Hematopoietic multipotent progenitor cell (in vitro differentiated cells): ENCODE results near the gene CA7. TPM values are rescaled to one million over a fixed set of nuclear protein-coding genes. Genes with fewer than 3 reads are reported as not detected.
"Not testable (repeated sequence)": the region's sequence is repeated elsewhere in the genome, so short reads cannot be mapped to it uniquely, and the experiment has no call there.

Experiments used
- DNase-seq, 3 donors: peaks; one replicate each; pipeline ENCODE4 v3.0.0-alpha.2; 2011 to 2015; ENCODE audit warnings: low read depth in 2 of 3, low spot score in 2 of 3
- total RNA-seq: library from RNA; depleted of rRNA; stranded (reverse); fragments of >200 nt; gene quantifications from one replicate; pipeline ENCODE4 v1.2.3, GENCODE V29; 2012

Gene CA7
- total RNA-seq, 1 donor, result under 0.01 TPM

DNA sequence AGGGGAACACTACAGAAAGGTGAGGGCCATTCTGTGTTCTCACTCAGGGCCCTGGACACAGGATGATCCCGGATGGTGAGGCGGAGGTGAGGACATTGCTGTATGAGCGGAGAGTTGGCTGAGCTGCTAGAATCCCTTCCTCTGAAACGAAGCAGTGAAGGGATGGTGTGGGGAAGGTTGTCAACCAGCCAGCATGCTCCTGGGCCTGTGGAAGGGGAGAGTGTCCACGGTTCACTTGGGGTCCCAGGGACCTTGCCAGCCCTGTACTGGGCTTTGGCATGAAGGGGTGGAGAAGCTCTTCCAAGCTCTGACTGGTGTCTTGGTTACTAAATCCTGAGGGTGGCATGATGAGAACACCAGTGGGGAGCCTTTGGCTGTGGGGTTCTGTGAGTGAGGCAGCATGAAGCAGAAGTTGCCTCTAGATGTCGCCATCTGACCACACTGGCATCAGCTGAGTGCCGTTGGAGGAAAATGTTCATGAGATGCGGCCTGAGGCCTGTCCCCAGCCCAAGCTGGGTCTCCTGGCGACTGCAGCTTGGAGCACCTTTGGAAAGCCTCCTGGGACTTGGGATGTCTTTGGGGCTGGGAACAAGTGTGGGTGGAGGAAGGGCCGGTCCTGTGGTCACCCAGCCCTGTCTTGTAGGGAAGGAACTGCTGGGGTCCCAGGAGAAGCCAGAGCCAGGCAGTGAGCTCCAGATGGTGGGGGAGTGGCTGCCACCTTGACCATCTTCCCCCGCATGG is 50.9 kb downstream of the CA7 start:
- DNase-seq, result peak in 2 of 3 donors; percentile 72 to 85

DNA sequence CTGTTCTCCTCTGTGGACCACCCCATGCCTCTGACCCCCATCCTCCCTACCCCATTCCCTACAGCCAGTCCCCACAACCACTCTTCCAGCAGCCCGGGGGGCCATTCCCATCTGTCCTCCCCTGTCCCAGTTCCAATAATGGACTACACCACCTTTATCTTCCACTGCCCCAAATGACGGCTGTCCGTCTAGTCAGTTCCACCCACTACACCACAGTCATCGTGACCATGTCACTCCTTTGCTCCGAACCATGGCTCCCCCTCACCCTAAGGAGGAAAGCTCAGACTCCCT is 51.4 kb downstream of the CA7 start:
- DNase-seq, result no peak

DNA sequence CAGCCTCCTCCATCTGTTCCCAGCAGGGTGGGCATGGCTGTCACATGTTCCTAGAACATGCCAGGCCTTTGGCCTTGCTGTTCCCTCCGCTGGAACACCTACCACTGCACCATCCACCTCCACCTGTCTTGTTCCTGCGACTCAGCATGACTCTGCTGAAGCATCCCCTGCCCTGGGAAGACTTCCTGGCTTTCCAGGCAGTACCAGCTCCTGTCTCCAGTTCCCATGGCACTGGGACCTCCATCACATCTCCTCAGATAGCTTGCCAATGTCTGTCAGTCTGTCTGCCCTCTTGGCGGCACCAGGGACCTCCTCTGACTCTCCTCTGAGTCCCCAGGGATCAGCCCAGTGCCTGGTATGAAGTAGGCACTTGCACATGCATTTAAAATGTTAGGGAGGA is 51.8 kb downstream of the CA7 start:
- no peak for DNase-seq

DNA sequence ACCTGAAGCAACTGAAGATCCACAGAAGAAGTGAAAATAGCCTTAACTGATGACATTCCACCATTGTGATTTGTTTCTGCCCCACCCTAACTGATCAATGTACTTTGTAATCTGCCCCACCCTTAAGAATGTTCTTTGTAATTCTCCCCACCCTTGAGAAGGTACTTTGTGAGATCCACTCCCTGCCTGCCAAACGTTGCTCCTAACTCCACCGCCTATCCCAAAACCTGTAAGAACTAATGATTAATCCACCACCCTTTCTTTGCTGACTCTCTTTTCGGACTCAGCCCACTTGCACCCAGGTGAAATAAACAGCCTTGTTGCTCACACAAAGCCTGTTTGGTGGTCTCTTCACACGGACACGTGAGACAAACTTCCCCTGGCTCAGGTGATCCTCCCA is 52.5 kb downstream of the CA7 start:
- DNase-seq, result not testable (repeated sequence)

DNA sequence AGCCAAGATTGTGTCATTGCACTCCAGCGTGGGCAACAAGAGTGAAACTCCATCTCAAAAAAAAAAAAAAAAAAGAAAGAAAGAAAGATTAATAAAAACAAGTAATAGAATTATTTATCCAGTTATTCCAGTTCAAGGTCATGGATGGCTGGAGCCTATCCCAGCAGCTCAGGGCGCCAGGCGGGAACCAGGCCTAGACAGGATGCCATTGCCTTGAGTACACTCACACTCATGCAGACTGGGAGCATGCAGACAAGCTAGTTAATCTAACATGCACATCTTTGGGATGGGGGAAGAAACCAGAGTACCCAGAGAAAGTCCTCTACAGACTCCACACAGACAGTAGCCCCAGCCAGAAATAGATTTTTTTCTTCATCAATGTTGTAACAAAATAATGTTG is 54.0 kb downstream of the CA7 start:
- no peak for DNase-seq

DNA sequence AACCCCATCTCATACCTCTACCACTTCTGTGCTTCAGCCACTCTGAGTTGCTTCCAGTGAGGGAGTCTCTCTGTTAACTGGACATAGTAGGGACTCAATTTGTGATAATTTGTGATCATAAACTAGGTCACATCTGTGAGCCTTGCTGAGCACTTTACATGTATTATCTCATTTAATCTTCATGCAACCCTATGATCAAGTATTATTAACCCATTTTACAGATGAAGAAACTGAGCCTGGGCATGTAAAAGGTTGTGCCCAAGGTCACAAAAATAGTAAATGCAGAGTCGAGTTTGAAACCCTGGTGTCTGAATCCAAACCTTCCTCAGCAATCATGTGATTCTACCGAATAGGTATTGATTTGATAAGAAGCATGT is 54.7 kb downstream of the CA7 start:
- no peak for DNase-seq

DNA sequence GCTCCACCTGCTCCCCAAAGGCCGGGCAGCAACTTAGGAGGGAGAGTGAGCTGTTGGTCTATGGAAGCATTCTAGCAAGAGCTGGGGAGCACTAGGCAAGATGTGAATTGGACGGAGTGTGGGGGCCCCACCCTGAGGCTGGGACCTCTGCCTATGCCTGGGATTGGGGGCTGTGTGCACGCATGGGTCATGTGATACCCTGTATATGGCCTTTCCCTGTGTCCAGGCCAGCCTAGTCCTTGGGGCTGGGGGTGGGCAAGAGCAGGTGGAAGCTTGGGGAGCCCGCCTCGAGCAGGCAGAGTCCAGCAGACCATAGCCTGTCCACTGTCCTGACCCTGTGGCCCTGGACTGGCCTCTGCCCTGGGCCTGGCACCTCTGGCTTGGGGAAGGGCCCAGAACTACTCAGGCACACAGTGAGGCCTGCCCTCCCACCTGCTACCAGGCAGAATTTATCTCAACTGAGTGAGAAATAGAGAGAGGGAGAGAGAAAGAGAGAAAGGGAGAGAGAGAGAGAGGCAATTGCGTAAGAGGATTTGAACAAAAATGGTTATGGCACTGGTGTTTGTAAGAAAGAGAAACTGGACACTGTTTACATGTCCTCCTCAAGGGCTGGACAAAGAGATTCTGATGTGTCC is 55.2 kb downstream of the CA7 start:
- no peak for DNase-seq

DNA sequence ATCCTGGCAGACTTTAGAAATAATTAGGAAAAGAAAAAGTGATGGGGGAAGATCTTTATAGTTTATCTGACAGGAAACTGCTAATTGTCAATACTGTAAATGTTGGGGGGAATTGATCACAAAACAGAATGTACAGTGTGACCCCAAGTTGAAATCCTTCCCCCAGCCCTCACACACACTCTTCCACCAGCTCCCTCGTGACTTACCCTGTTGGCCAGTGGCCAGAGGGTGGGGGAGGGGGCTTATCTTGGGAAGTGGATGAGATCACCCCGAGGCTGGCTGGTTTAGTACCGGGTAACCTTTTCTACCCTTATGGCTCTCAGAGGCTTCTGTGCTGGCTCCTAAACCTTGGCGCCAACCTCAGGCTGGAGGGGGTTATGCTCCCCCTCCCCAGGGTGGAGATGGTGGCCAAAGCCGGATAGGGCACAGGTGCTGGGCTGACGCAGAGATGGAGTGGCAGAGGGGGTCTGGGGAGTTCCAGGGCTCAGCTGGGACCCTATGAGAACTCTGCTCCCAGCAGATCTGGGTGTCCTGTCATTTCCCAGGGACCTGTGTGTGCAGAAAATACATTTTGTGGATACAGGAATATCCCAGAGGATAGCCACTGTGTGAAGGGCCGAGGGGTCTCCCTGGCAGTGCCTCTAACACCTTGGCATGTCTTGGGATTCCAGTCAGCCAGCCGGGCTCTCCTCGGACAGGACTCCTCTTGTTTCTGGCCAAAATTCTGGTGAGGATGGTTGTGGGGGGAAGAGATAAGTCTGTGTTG is 55.9 kb downstream of the CA7 start:
- DNase-seq, result peak in 2 of 3 donors; percentile 54 to 69

DNA sequence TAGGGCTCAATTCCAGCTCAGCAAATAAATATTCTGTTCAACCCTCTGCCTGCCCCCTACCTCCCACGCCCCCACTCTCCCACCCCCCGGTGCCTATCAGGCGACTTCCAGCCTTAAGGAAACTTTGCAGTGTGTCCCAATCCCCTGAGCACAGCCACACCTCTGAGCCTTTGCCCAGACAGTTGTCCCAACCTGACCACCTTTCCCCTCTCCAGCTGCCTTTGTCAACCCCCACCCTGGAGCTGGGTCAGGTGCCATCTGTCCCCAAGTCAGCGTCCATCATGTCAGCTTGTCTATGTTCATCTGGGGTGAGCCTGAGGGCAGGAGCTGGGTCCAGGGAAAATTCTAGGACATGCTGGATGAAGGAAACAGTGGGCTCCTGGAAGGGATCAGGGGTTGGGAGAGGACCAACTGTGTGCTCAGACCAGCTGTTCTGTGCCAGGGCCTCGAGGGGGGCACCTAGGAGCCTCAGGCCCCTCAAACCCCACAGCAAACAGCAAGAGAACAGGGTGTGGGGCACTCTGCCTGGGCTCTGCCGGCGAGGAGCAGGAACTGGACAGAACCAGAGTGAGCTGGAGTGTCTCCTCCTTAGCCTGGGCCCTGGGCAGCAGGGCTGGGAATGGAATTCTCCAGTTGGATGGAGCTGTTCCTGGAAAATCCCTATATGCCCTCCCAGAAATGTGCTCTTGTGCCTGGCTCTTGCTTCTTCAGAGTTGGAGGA is 56.7 kb downstream of the CA7 start:
- no peak for DNase-seq

DNA sequence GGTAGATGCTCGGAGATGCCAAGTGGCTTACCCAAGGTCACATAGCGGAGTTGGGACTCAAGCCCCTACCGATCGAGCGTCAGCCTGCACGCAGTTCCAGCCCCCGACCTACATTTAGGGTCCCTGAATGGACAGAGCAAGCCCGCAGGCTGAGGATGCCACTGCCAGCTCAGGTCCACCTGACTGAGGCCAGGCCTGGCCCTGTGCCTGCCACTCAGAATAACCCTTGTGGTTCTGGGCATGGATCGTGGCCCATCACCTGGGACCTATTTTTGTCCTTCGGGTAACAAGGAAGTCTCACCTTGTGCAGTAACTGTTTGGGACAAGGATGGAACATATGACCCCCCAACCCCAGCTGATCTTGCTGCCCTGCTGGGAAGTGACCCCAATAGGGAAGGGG is 57.4 kb downstream of the CA7 start:
- DNase-seq, result no peak

DNA sequence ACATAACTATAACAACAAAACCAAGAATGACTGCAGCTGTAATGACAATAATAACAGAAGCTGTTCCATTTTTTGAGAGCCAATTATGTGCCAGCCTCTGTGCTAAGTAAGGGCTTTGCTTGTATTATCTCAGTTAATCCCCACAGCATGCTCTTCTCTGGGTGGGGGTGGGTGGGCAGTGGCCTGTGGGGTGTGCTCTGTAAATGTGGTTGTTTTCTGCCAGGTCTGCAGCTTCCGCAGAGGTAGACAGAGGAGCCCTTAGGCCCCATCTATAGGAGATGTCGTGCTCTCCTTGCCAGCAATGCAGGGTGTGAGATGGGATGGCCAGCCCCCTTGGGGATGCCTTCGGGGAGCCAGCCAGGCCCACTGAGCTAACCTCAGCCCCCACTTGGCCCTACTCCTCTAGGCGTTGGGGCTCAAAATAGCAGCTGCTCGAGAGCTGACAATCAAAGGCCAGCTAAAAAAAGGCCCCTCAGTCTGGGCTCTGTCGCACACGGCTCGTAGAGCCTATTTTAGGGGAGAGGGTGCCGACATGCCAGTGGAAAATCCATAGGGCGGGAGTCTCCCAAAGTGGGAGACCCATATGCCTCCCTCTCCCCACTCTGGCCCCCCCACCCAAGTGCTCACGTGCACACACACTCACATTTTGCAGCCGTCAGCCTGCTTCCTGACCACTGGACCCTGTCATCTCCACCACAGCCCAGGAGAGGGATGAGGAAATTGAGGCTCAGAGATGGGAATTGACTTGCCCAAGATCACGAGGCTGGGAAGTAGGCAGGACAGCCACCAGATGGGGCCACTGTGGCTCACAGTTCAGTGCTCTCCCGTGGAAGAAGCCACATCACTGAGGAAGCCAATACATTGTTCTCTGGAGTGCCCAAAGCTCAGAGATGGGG is 58.7 kb downstream of the CA7 start:
- DNase-seq, result no peak

Other genes with a start within 250 kb of the CA7 start
- gene CMTM3, start 239.7 kb upstream of the CA7 start, total RNA-seq, result 24.0 TPM
- 8.9 TPM for gene CMTM4, start 147.7 kb upstream of the CA7 start, total RNA-seq
- 37.4 TPM for gene DYNC1LI2, start 92.8 kb upstream of the CA7 start, total RNA-seq
- not detected for gene TERB1, start 42.8 kb upstream of the CA7 start, total RNA-seq
- 17.2 TPM for gene NAE1, start 13.4 kb upstream of the CA7 start, total RNA-seq
- 5.4 TPM for gene PDP2, start 36.1 kb downstream of the CA7 start, total RNA-seq
- gene CDH16, start 74.5 kb downstream of the CA7 start, total RNA-seq, result not detected
- 0.27 TPM for gene RRAD, start 81.1 kb downstream of the CA7 start, total RNA-seq
- gene CIAO2B, start 90.0 kb downstream of the CA7 start, total RNA-seq, result 107 TPM
- gene CES2, start 91.1 kb downstream of the CA7 start, total RNA-seq, result 48.2 TPM
- 4.6 TPM for gene CES3, start 116.9 kb downstream of the CA7 start, total RNA-seq
- gene CES4A, start 144.2 kb downstream of the CA7 start, total RNA-seq, result 8.1 TPM
- 55.7 TPM for gene CBFB, start 184.7 kb downstream of the CA7 start, total RNA-seq